Astrocyte (in vitro differentiated cells and primary cell): ENCODE results near the gene LGR6. TPM values are rescaled to one million over a fixed set of nuclear protein-coding genes. Genes with fewer than 3 reads are reported as not detected.

Source experiments
- DNase-seq: peaks from one replicate; pipeline ENCODE4 v3.0.0-alpha.2; 2010; ENCODE audit warnings: low read depth
- FAIRE-seq: peaks from 2 replicates; lab custom pipeline; 2011; peaks lifted over from hg19 to GRCh38; lab: Jason Lieb, UNC
- H2AFZ ChIP-seq: 2 replicates; pipeline ENCODE4 v1.6.0; 2012; ENCODE audit warnings: low read depth, low read length, inconsistent platforms
- H3K27ac ChIP-seq: 2 replicates; pipeline ENCODE4 v1.5.1; 2011; ENCODE audit warnings: low read depth, low read length, inconsistent platforms
- H3K27me3 ChIP-seq: 2 replicates; pipeline ENCODE4 v1.6.0; 2011; ENCODE audit warnings: low read length, inconsistent platforms; ENCODE audit not compliant: insufficient read depth
- H3K36me3 ChIP-seq: 2 replicates; pipeline ENCODE4 v1.5.1; 2011; ENCODE audit warnings: low read length, inconsistent platforms; ENCODE audit not compliant: insufficient read depth
- H3K4me1 ChIP-seq: 2 replicates; pipeline ENCODE4 v1.5.1; 2011; ENCODE audit warnings: low read length, inconsistent platforms; ENCODE audit not compliant: insufficient read depth
- H3K4me2 ChIP-seq: 2 replicates; pipeline ENCODE4 v1.6.0; 2012; ENCODE audit warnings: low read length, inconsistent platforms
- H3K4me3 ChIP-seq: 2 replicates; pipeline ENCODE4 v1.5.1; 2011; ENCODE audit warnings: low read depth, mild to moderate bottlenecking, low read length, inconsistent platforms; ENCODE audit not compliant: insufficient read depth
- H3K79me2 ChIP-seq: 2 replicates; pipeline ENCODE4 v1.6.0; 2012; ENCODE audit warnings: mild to moderate bottlenecking, low read length, inconsistent platforms; ENCODE audit not compliant: insufficient read depth
- H3K9ac ChIP-seq: 2 replicates; pipeline ENCODE4 v1.6.0; 2012; ENCODE audit warnings: mild to moderate bottlenecking, low read length, inconsistent platforms
- H3K9me3 ChIP-seq: 2 replicates; pipeline ENCODE4 v1.5.1; 2012; ENCODE audit warnings: low read depth, mild to moderate bottlenecking, low read length, inconsistent platforms; ENCODE audit not compliant: insufficient read depth
- H4K20me1 ChIP-seq: 2 replicates; pipeline ENCODE4 v1.6.0; 2012; ENCODE audit warnings: low read length, inconsistent platforms; ENCODE audit not compliant: insufficient read depth
- H3K27ac Mint-ChIP-seq: one replicate; pipeline ENCODE4 v1.8.0; 2021; ENCODE audit warnings: mild to moderate bottlenecking, mixed read lengths; ENCODE audit not compliant: unreplicated experiment
- H3K27me3 Mint-ChIP-seq: one replicate; pipeline ENCODE4 v1.8.0; 2021; ENCODE audit warnings: low read depth, mixed read lengths; ENCODE audit not compliant: unreplicated experiment
- H3K36me3 Mint-ChIP-seq: one replicate; pipeline ENCODE4 v1.8.0; 2021; ENCODE audit warnings: low read depth, mixed read lengths; ENCODE audit not compliant: unreplicated experiment
- H3K4me1 Mint-ChIP-seq: one replicate; pipeline ENCODE4 v1.8.0; 2021; ENCODE audit warnings: low read depth, mixed read lengths; ENCODE audit not compliant: unreplicated experiment
- H3K4me3 Mint-ChIP-seq: one replicate; pipeline ENCODE4 v1.8.0; 2021; ENCODE audit warnings: mild to moderate bottlenecking, moderate library complexity, mixed read lengths; ENCODE audit not compliant: unreplicated experiment
- H3K9me3 Mint-ChIP-seq: one replicate; pipeline ENCODE4 v1.8.0; 2021; ENCODE audit warnings: mild to moderate bottlenecking, mixed read lengths; ENCODE audit not compliant: unreplicated experiment
- EZH2 ChIP-seq: IDR thresholded peaks from 2 replicates; pipeline ENCODE4 v1.6.1; 2012; ENCODE audit warnings: mild to moderate bottlenecking, low read length, inconsistent platforms; ENCODE audit not compliant: insufficient read depth
- total RNA-seq: library from RNA; stranded (reverse); gene quantifications from 2 replicates; pipeline ENCODE4 v1.2.1, GENCODE V29; 2021
- TF ChIP-seq, protein P1 (sequence below): IDR thresholded peaks from 2 replicates; pipeline ENCODE4 v1.5.1; 2011; ENCODE audit warnings: low read depth, mild to moderate bottlenecking, inconsistent platforms, low read length, moderate library complexity; ENCODE audit not compliant: insufficient read depth

Gene LGR6
- total RNA-seq, 1 donor from 2014 or later, result 0.27 TPM

DNA sequence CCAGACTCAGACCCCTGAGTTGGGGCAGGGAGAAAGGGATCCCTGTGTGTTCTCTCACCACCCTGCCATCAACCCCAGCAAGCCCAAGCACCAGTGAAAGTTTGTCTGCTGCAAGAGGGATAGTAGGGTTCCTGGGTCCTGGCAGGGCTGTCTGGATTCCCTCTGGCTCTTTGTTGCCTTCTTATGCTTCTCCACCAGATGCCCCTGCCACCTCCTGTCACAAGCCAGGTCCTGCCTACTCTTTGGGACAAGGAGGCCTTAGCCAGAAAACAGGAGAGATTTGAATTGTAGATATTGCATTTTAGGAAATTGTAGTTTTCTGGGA, 126.4 kb downstream of the LGR6 start:
- Histone ChIP-seq H3K4me3 (no peak overlapping the region), H3K9me3 (no peaks in the 10 kb centered on the region), H3K27ac (no peak overlapping the region), H3K27me3 (peaks cover 14% of the 10 kb centered on the region), H3K4me2 (no peak overlapping the region), H4K20me1 (no peaks in the 10 kb centered on the region), H3K36me3 (no peaks in the 10 kb centered on the region), H3K79me2 (no peaks in the 10 kb centered on the region), H3K9ac (no peak overlapping the region), H2AFZ (no peak overlapping the region), H3K4me1 (no peaks in the 10 kb centered on the region)
- no peak for DNase-seq
- Mint-ChIP-seq H3K9me3 (no peaks in the 10 kb centered on the region), H3K4me3 (no peak overlapping the region), H3K27me3 (peaks cover 30% of the 10 kb centered on the region), H3K27ac (no peak overlapping the region), H3K4me1 (no peaks in the 10 kb centered on the region), H3K36me3 (no peaks in the 10 kb centered on the region)
- TF ChIP-seq EZH2, result no peak
- TF ChIP-seq, protein P1, sequence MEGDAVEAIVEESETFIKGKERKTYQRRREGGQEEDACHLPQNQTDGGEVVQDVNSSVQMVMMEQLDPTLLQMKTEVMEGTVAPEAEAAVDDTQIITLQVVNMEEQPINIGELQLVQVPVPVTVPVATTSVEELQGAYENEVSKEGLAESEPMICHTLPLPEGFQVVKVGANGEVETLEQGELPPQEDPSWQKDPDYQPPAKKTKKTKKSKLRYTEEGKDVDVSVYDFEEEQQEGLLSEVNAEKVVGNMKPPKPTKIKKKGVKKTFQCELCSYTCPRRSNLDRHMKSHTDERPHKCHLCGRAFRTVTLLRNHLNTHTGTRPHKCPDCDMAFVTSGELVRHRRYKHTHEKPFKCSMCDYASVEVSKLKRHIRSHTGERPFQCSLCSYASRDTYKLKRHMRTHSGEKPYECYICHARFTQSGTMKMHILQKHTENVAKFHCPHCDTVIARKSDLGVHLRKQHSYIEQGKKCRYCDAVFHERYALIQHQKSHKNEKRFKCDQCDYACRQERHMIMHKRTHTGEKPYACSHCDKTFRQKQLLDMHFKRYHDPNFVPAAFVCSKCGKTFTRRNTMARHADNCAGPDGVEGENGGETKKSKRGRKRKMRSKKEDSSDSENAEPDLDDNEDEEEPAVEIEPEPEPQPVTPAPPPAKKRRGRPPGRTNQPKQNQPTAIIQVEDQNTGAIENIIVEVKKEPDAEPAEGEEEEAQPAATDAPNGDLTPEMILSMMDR, result no peak
- no peak for FAIRE-seq

DNA sequence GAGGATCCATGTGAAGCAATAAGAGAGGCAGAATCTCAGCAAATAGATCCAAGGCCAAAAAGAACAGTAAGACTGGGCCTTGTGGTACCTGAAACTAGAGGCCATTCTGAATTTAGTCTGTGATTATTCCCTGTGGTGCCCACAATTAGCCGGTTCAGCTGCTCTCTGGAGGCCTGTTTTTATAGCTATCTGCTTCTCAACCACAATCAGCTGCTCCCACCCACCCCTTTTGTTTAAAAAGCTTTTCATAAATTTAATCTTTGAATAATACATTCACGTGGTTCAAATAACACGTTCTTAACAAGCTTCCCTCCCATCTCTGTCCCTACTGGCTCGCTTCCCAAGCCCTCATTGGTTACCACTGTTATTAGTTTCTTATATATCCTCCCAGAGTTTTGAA, 130.1 kb downstream of the LGR6 start:
- no peaks in the 10 kb centered on the region for H3K4me1 Mint-ChIP-seq
- no peaks in the 10 kb centered on the region for H3K79me2 ChIP-seq
- no peak overlapping the region for H3K9ac ChIP-seq
- no peaks in the 10 kb centered on the region for H4K20me1 ChIP-seq
- FAIRE-seq (no peak), DNase-seq (no peak)
- no peak overlapping the region for H3K4me2 ChIP-seq
- no peaks in the 10 kb centered on the region for H3K36me3 ChIP-seq
- H3K27me3 ChIP-seq, result peaks cover 3% of the 10 kb centered on the region
- H3K4me1 ChIP-seq, result no peaks in the 10 kb centered on the region
- H3K4me3 Mint-ChIP-seq, result no peak overlapping the region
- TF ChIP-seq, protein P1, result no peak
- no peak for TF ChIP-seq EZH2
- no peak overlapping the region for H3K27ac Mint-ChIP-seq
- H3K36me3 Mint-ChIP-seq, result no peaks in the 10 kb centered on the region
- H2AFZ ChIP-seq, result no peak overlapping the region
- H3K4me3 ChIP-seq, result no peak overlapping the region
- no peaks in the 10 kb centered on the region for H3K9me3 ChIP-seq
- H3K27me3 Mint-ChIP-seq, result peaks cover 33% of the 10 kb centered on the region
- H3K27ac ChIP-seq, result no peak overlapping the region
- peaks cover 2% of the 10 kb centered on the region for H3K9me3 Mint-ChIP-seq

DNA sequence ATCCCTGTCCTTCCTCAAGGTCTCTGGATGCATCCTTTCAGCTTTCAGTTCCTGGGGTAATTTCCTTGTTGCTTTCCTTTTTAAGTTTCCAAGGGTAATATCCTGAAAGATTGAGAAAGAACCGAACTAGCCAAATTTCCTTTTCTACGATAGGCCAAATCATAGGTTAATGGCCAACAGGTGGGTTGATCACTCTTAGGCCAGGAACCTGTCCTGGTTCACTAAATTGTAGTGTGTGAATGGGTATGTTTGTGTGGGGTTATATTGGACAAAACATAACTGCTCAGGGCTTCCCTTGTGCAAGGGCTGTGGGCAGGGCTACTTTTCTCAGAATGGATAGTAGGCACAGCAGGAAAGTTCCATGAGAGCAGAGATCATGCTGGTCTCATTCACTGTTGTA, 131.0 kb downstream of the LGR6 start:
- H3K4me1 Mint-ChIP-seq, result no peaks in the 10 kb centered on the region
- Histone ChIP-seq H3K9me3 (no peaks in the 10 kb centered on the region), H3K36me3 (no peaks in the 10 kb centered on the region), H3K4me2 (no peak overlapping the region), H3K27ac (no peak overlapping the region), H3K4me3 (no peak overlapping the region), H3K79me2 (no peaks in the 10 kb centered on the region), H2AFZ (no peak overlapping the region), H4K20me1 (no peaks in the 10 kb centered on the region), H3K27me3 (peaks cover 3% of the 10 kb centered on the region), H3K4me1 (no peaks in the 10 kb centered on the region), H3K9ac (no peak overlapping the region)
- no peak for TF ChIP-seq EZH2
- TF ChIP-seq, protein P1, result no peak
- H3K4me3 Mint-ChIP-seq, result no peak overlapping the region
- peaks cover 2% of the 10 kb centered on the region for H3K9me3 Mint-ChIP-seq
- no peaks in the 10 kb centered on the region for H3K36me3 Mint-ChIP-seq
- H3K27me3 Mint-ChIP-seq, result peaks cover 28% of the 10 kb centered on the region
- DNase-seq (no peak), FAIRE-seq (no peak)
- no peak overlapping the region for H3K27ac Mint-ChIP-seq
